T-helper 1 cell treated with Interleukin-12 subunit alpha and Interleukin-12 subunit beta and Interleukin-4 antibody, amounts not matched to agents 30 μg/mL and 1 μg/mL, for 36 hours (primary cell): Measurements from ENCODE around the gene MAPK6.
"Not testable (repeated sequence)": the region's sequence is repeated elsewhere in the genome, so short reads cannot be mapped to it uniquely, and the experiment has no call there.

Source experiments
- H3K27ac Mint-ChIP-seq: one replicate; pipeline ENCODE4 v1.8.0; 2021; ENCODE audit warnings: mild to moderate bottlenecking, mixed read lengths
- H3K27me3 Mint-ChIP-seq: one replicate; pipeline ENCODE4 v1.8.0; 2021; ENCODE audit warnings: low read depth, mixed read lengths
- H3K36me3 Mint-ChIP-seq: one replicate; pipeline ENCODE4 v1.8.0; 2021; ENCODE audit warnings: low read depth, mixed read lengths
- H3K4me1 Mint-ChIP-seq: one replicate; pipeline ENCODE4 v1.8.0; 2021; ENCODE audit warnings: low read depth, mixed read lengths
- H3K4me3 Mint-ChIP-seq: one replicate; pipeline ENCODE4 v1.8.0; 2021; ENCODE audit warnings: mild to moderate bottlenecking, moderate library complexity, mixed read lengths
- H3K9me3 Mint-ChIP-seq: one replicate; pipeline ENCODE4 v1.8.0; 2021; ENCODE audit warnings: mixed read lengths

The MAPK6 gene

DNA sequence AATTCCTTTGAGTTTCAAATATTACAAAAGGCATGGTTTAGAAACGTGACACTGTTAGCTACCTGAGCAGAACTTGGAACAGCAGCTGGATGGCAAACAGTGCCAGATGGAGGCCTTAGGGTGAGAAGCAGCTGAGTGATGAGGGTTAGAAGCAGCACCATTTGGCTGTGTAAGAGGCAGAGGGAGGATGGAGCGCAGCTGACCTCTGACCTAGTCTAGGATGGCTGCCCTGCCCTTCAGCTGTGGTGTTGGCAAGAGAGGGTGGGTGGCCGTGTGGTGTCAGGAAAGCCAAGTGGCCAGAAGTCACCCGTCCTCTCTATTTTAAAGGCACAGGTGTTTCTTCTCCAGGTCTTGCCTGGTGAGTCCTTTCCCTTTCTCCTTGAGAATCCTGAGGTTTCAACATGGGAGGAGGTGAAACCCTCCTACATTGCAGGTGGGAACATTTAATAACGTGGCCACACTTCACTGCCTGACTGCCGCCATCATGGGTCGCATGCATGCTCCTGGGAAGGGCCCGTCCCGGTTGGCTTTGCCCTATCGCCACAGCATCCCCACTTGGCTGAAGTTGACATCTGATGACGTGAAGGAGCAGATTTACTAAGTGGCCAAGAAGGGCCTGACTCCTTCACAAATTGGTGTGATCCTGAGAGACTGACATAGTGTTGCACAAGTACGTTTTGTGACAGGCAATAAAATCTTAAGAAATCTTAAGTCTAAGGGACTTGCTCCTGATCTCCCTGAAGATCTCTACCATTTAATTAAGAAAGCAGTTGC is 76.0 kb downstream of the MAPK6 start:
- no peak overlapping the region for H3K27ac Mint-ChIP-seq
- peaks cover 17% of the 10 kb centered on the region for H3K27me3 Mint-ChIP-seq
- H3K4me1 Mint-ChIP-seq: no peaks in the 10 kb centered on the region
- H3K4me3 Mint-ChIP-seq: no peak overlapping the region
- H3K9me3 Mint-ChIP-seq: peaks cover 7% of the 10 kb centered on the region
- H3K36me3 Mint-ChIP-seq: no peaks in the 10 kb centered on the region

DNA sequence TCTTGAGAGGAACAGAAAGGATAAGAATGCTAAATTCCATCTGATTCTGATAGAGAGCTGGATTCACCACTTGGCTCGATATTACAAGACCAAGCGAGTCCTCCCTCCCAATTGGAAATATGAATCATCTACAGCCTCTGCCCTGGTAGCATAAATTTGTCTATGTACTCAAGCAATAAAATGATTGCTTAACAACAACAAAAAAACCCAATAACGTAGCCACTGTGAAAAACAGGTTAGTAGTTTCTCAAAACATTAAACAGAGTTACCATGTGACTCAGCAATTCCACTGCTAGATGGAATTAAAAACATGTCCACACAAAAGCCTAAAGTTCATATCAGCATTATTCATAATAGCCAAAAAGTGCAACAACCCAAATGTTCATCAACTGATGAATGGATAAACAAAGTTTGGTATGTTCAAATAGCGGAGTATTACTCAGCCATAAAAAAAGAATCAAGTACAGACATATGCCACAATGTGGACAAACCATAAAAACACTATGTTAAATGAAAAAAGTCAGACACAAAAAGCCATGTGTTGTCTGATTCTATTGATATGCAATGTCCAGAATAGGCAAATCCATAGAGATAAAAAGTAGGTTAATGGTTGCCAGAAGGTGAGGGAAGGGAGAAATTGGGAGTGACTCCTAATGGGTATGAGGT is 76.7 kb downstream of the MAPK6 start:
- H3K9me3 Mint-ChIP-seq: peaks cover under 1% of the 10 kb centered on the region
- H3K36me3 Mint-ChIP-seq: no peaks in the 10 kb centered on the region
- H3K4me1 Mint-ChIP-seq: no peaks in the 10 kb centered on the region
- no peak overlapping the region for H3K27ac Mint-ChIP-seq
- peaks cover 13% of the 10 kb centered on the region for H3K27me3 Mint-ChIP-seq
- no peak overlapping the region for H3K4me3 Mint-ChIP-seq

DNA sequence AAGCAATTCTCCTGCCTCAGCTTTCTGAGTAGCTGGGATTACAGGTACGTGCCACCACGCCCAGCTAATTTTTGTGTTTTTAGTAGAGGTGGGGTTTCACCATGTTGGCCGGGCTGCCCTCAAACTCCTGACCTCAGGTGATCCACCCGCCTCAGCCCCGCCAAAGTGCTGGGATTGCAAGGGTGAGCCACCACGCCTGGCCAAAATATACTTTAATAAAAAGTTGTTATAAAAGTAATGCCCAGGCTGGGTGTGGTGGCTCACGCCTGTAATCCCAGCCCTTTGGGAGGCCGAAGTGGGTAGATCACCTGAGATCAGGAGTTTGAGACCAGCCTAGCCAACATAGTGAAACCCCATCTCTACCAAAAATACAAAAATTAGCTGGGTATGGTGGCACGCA is 77.5 kb downstream of the MAPK6 start:
- not testable (repeated sequence) for H3K9me3 Mint-ChIP-seq, H3K4me3 Mint-ChIP-seq, H3K4me1 Mint-ChIP-seq, H3K36me3 Mint-ChIP-seq, H3K27ac Mint-ChIP-seq
- H3K27me3 Mint-ChIP-seq: peaks cover 13% of the 10 kb centered on the region

DNA sequence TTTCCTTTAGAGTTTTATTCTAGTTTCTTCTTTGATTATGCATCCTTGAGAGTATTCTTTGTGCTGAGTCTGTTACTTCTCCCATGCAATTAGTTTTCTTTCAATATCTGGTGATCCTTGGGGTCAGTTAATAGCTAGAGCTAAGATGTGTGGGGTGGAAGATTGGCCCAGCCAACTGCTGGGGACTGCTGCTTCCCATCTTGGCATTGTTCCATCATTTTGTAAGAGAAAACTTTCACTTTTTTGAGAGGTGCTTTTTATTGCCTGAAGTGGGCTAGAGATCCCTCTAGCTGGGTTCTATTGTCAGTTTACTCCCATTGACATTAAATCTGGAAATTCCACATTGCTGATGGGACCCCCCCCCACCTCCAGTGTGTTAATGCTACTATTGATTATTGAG is 78.2 kb downstream of the MAPK6 start:
- peaks cover 16% of the 10 kb centered on the region for H3K27me3 Mint-ChIP-seq
- no peaks in the 10 kb centered on the region for H3K9me3 Mint-ChIP-seq
- no peaks in the 10 kb centered on the region for H3K4me1 Mint-ChIP-seq
- no peak overlapping the region for H3K27ac Mint-ChIP-seq
- H3K36me3 Mint-ChIP-seq: no peaks in the 10 kb centered on the region
- no peak overlapping the region for H3K4me3 Mint-ChIP-seq

DNA sequence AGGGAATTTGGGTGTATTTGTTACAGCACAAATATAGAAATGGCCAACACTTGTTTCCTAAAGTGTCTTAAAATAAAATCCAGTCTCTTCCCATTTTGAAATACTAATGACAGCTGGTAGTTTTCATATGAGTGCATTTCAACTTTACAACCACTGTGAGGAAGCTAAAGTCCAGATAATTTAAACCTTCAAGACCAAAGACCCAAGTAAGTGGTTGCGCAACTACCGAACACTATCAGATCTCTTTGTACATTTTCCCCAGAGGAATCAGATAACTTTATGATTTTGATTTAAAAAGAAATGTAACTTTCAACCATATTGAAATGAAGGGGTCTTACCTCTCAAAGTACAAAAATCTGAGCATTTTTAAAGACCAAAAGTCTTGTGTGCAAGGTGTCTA is 79.3 kb downstream of the MAPK6 start:
- no peak overlapping the region for H3K27ac Mint-ChIP-seq
- H3K27me3 Mint-ChIP-seq: peaks cover 16% of the 10 kb centered on the region
- peaks cover 3% of the 10 kb centered on the region for H3K4me1 Mint-ChIP-seq
- H3K36me3 Mint-ChIP-seq: no peaks in the 10 kb centered on the region
- no peak overlapping the region for H3K4me3 Mint-ChIP-seq
- no peaks in the 10 kb centered on the region for H3K9me3 Mint-ChIP-seq

DNA sequence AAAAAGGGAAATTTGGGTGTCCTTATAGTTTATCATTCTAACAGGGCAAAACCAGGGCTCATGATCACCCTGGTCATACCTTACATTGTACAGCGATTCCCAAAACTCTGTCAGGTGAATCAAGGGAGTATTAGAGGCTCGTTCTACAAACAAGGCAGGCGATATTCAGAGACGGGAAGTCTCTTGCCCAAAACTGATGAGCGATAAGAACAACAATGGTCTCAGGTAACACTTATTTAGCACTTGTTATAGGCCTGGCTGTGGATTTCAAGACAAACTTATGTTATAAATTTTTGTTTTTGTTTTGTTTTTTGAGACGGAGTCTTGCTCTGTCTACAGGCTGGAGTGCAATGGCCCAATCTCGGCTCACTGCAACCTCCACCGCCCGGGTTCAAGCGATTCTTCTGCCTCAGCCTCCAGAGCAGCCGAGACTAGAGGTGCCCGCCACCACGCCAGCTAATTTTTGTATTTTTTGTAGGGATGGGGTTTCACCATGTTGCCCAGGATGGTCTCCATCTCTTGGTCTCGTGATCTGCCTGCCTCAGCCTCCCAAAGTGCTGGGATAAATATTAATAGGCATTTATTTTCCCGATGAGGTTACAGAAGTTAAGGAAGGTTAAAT is 80.7 kb downstream of the MAPK6 start:
- Mint-ChIP-seq H3K9me3 (no peaks in the 10 kb centered on the region), H3K27ac (no peak overlapping the region), H3K4me3 (no peak overlapping the region), H3K27me3 (peaks cover 16% of the 10 kb centered on the region), H3K4me1 (peaks cover 10% of the 10 kb centered on the region), H3K36me3 (no peaks in the 10 kb centered on the region)

DNA sequence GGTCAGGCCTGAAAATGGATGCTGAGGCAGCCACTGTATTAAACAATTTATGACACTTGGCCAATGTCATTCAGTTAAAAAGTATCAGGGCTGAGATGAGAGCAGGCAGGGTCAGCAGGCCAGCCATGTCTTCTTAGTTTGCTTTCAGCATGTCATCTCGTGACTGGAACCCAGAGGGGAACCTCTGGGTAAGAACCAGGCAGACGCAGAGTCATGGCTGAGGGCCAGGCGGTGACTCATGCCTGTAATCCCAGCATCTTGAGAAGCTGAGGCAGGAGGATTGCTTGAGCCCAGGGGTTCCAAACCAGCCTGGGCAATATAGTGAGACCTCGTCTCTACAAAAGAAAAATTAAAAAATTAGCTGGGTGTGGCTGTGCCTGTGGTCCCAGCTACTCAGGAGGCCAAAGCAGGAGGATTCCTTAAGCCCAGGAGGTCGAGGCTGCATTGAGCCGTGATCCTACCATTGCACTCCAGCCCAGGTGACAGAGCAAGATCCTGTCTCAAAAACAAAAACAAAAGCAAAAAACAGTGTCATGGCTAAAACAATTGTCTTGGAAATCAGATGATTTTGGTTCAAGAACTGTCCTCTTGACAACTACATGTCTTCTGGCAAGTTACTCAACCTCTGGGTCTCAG is 81.9 kb downstream of the MAPK6 start:
- Mint-ChIP-seq H3K27ac (no peak overlapping the region), H3K9me3 (no peaks in the 10 kb centered on the region), H3K4me3 (no peak overlapping the region), H3K27me3 (peaks cover 9% of the 10 kb centered on the region), H3K4me1 (peaks cover 13% of the 10 kb centered on the region), H3K36me3 (no peaks in the 10 kb centered on the region)

DNA sequence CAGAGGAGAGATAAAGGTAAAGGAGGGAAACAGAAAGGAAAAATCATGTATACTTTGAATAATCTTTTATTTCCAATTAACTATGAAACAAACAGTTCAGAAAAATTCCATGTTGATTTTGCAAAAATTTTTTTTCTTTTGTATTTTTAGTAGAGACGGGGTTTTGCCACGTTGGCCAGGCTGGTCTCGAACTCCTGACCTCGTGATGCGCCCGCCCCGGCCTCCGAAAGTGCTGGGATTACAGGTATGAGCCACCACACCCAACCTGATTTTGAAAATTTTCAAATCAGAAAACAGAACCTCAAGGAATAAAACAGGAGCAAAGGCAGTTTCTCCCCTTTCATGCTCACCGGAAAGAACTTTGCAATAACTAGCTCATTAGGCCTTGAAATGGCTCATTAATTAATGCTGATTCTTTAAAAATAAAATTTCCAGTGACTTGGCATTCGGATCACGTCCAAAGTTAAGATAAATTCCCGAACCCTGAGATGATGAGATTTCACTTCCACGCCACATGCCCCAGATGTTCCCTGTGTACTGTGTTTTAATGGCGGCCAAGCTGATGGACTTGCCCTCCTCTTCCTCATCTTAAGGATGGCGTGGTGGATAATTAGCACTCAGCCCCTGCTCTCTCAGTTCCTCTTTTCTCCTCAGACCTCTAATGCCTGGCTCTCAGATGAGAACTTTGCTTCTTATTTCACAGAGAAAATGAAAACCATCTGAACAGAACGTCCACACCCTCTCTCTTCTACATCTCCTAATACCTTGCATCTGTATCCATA is 82.7 kb downstream of the MAPK6 start:
- Mint-ChIP-seq H3K4me1 (peaks cover 13% of the 10 kb centered on the region), H3K4me3 (no peak overlapping the region), H3K27me3 (peaks cover 8% of the 10 kb centered on the region), H3K9me3 (no peaks in the 10 kb centered on the region), H3K36me3 (no peaks in the 10 kb centered on the region), H3K27ac (no peak overlapping the region)

GRCh38 chr15:52102463-52102862 is 83.4 kb downstream of the MAPK6 start:
- Mint-ChIP-seq H3K4me1 (peaks cover 13% of the 10 kb centered on the region), H3K9me3 (no peaks in the 10 kb centered on the region), H3K27ac (no peak overlapping the region), H3K27me3 (peaks cover 3% of the 10 kb centered on the region), H3K36me3 (no peaks in the 10 kb centered on the region), H3K4me3 (no peak overlapping the region)

DNA sequence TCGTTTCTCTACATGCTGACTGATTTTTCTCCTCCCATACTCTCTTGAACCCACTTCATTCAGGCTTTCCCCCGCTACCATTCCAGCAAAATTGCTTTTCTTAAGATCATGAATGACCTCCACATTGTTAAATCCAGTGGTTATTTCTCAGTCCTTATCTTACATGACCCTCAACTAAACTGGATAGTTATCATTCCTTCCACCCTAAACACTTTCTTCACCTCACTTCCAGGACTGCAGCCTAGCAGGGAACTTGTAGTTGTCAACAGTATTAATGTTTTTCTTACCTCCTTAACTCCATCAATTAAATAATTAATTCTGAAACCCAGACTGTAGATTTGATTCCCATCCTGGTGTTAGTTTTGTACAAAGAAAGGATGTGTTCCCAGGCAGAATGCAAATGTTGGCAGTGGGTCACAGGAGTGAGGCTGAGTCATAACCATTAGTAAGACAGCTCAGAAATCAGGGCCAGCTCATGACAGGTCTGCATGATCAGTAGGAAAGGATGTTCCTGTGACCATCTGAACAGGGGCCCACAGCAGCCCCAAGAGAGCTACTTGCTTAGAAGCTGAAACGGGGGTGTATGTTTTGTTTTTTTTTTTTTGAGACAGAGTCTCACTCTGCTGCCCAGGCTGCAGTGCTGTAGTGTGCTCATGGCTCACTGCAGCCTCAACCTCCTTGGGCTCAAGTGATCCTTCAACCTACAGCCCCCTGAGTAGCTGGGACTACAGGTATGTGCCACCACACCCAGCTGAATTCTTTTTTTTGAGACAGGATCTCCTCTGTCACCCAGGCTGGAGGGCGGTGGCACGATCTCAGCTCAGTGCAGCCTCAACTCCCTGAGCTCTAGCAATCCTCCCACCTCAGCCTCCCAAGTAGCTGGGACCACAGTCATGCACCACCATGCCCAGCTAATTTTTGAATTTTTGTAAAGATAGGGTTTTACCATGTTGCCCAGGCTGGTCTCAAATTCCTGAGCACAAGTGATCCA is 84.5 kb downstream of the MAPK6 start:
- Mint-ChIP-seq H3K27ac (no peak overlapping the region), H3K27me3 (peaks cover 3% of the 10 kb centered on the region), H3K4me3 (no peak overlapping the region), H3K36me3 (no peaks in the 10 kb centered on the region), H3K9me3 (no peaks in the 10 kb centered on the region), H3K4me1 (peaks cover 13% of the 10 kb centered on the region)

DNA sequence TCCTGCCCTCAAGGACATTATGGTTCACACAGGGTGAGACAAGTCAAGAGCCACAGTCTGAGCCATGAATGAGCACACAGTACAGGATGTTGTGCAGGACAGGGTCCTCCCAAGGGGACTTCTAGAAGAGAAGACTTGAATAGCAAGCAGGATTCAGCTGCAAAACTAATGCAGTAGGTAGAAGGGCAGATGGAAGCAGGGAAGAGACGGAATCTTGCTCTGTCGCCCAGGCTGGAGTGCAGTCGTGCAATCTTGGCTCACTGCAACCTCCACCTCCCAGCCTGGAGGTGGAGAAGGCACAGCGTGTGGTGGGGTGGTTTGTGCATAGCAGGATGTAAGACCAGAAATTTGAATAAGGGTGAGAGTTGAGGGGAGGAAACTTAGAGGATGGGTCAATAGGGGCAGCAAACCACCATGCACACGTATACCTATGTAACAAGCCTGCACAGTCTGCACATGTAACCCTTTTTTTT is 85.5 kb downstream of the MAPK6 start:
- peaks cover 10% of the 10 kb centered on the region for H3K27me3 Mint-ChIP-seq

DNA sequence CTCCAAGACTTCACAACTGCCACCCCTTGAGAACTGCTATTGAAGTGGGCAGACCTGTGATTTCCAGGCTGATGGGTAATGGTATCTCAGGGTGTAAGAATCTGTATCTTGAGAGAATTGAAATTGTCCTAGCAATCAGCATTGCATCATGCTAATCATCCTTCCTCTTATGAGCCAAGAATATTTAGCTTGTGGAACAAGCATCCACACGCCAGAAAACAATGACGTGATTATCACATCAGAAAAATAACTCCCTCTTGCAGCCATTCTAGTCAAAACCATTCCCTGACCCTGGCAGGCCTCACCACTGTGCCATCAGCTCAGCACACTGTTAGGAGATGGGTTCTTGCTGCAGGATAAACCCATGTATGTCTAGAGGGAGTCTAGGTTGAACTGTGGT is 86.8 kb downstream of the MAPK6 start:
- Mint-ChIP-seq H3K27me3 (peaks cover 19% of the 10 kb centered on the region), H3K4me3 (no peak overlapping the region), H3K36me3 (no peaks in the 10 kb centered on the region), H3K4me1 (peaks cover 13% of the 10 kb centered on the region), H3K9me3 (no peaks in the 10 kb centered on the region), H3K27ac (no peak overlapping the region)

More for the DNA sequence above, 85.5 kb downstream of the MAPK6 start:
- no peak overlapping the region for H3K27ac Mint-ChIP-seq
- no peaks in the 10 kb centered on the region for H3K9me3 Mint-ChIP-seq
- H3K4me1 Mint-ChIP-seq: peaks cover 13% of the 10 kb centered on the region
- H3K4me3 Mint-ChIP-seq: no peak overlapping the region
- no peaks in the 10 kb centered on the region for H3K36me3 Mint-ChIP-seq

DNA sequence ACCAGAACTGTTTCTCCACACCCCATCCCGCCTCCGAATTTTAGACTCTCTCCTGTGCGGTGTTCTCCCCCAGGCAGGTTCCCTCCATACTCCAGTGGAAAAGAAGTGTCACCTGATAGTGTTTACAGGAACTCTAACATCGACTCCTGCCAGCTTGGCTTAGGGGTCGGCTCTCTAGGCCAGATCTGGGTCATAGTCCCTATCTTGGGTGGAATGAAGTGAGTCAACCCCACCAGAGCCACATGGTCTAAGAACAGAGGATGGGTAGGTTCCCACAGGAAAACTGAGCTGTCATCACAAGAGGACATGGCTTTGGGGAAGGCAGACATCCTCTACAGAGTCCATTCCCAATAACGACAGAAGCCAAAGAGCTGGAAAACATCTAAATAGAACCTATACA is 87.6 kb downstream of the MAPK6 start:
- Mint-ChIP-seq H3K27ac (no peak overlapping the region), H3K4me3 (no peak overlapping the region), H3K9me3 (no peaks in the 10 kb centered on the region), H3K36me3 (no peaks in the 10 kb centered on the region), H3K27me3 (peaks cover 27% of the 10 kb centered on the region), H3K4me1 (peaks cover 13% of the 10 kb centered on the region)
